Effector CD8-positive, alpha-beta T cell (primary cell): ENCODE data around the gene ST7.

Source experiments
- DNase-seq: peaks from one replicate; lab custom pipeline; 2025; lab: John Stamatoyannopoulos, UW

ST7 gene

DNA sequence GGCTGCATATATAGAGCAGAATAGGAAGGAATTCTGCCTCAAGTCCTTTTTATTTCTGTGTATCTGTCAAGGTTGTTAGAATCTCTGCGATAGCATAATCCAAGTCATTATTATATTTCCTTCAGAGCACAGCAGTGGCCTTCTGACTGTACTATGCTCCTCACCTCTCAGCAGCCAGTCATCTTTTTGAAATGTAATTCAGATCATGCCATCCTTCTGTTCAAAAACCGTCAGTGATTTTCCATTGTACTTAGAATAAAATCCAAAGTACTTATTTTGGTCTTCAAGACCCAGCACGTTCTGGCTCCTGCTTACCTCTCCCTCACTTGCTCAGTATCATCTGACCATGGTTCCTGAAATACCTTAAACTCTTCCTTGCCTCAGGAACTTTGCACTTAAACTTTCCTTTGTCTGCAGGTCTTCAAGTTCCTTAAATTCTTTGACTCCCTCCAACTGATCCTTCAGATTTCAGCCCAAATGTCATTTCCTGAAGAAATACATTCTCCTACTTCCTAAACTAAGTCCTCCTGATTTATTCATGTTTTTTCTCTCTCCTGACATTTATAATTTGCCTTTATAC, 112.4 kb downstream of the ST7 start:
- no peak for DNase-seq

DNA sequence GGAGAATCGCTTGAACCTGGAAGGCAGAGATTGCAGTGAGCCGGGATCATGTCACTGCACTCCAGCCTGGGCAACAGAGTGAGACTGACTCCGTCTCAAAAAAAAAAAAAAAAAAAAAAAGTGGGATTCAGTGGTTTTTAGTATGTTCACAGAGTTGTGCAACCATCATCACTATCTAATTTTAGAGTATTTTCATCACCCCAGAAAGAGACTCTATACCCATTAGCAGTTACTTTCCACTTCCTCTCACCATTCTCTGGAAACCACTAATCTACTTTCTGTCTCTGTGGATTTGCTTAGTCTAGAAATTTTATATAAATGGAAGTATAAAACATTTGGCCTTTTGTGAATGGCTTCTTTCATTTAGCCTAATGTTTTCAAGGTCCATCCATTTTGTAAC, 113.4 kb downstream of the ST7 start:
- no peak for DNase-seq

DNA sequence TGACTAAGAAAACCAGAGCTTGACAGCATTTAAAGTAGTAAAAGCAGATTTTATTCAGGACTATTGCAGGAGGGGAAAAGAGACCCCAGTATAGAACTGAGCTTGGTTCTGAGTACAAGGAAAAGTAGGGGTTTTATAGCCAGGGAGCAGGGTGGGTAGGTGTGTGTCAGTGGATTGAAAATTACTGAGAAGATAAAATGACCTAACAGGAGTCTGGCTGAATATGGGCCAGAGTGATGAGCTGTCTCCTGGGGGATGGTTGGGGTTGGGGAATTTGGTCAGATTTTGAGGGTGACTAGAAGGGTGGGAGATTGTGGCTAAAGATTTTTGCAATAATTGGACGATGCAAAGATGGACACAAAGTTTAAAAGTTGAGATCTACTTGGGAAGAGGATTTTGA, 114.0 kb downstream of the ST7 start:
- DNase-seq, result no peak

DNA sequence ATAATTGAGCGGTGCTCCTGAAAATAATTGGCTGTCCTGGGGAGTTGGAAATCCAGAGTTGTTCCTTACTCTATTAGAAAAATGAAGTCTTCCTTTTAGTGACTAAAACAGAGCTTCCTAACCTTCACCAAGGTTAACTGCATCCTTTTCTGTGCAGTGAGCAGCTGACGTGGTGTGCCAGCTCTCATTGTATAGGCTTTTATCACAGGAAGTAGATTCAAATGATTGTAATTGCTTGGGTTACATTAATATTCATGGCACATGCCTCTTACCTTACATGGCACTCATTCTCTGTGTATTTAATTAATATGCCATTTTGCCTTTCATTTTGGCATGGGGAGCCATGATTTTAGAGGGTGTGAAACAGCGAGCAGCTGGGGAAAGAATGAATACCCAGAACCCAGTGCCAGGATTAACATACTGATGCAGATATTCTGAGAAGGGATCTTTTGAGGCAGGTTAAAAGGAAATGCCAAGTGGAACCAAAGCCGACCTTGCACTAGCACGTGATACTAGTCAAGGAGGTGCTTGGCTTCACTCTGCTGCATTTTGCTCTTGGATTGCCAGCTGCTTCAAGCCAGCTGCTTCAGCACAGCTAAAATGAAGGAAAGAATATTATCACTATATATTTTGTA, 115.3 kb downstream of the ST7 start:
- DNase-seq, result no peak

DNA sequence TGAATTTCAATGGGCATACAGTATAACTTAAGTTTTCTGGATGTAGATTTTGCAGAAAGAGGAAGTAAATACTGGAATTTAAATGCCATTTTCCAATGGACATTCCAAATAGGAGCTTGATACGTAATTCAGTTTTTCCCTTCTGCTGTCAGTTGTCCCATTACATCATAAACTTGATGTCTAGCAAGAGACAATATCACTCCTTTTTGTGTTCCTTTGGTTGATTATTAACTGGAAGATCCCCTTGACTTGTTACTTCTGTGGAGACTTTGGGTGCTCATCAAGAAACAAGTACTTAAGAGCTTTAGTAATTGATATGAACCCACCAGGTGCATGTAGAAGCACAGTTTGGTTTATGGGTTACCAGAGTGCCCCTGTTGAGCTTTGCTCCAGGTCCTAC, 116.1 kb downstream of the ST7 start:
- DNase-seq, result no peak

DNA sequence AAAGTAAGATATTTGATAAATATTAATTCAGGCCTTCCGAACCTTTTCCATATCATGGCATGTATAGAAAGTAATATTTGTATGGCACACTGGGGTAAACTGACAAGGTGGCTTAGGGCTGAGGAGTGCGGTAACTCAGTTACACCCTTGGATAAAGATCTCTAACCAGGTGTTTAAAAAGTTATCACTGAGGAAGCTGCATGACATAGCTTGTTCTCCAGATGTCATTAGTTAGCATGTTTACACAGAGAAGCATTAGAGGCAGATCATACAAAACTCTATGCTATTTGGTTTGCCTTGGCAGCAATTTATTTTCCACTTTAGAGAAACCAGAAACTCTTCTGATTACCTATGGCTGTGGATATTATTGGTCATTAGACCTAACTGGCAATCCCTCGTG, 118.2 kb downstream of the ST7 start:
- DNase-seq, result no peak

DNA sequence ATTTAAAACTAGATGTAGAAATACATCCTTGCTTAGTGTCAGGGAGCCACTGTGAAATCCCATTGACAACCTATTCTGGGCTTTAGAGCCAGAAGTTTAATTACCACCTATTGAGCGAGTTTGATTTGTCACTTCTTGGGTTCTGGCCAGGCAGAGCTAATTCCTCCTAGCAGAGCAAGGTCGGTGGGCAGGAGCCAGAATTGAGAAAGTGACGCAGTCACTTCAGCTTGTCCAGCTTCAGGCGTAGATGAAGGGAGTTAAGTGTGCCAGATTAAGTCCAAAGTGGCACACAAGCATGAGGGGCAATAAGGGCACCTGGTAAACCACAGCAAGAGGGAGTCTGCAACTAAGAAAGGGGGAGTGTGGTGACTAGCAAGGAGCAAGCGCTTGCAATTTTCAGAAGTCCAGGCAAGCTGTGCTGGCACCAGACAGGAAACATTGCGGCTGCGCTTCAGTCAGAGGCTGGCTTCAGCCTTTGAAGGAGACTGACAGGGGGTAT, 119.4 kb downstream of the ST7 start:
- no peak for DNase-seq

DNA sequence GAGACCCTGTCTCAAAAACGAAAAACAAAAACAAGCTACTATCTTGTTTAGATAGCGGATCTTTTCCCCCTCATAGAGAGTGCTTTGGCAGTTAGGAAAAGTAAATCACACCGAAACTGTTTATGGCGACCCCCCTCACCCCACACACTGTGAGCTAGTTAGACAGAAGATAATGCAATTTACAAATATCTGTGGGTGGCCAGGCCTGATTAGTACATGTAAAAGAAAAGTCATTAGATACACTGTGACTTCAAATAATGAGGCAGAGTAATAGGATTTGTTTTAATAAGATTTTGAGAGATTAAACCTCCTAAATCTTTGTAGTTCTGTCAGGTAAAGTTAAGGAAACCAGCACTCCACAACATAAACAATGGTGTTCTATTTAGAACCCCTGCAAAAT, 121.1 kb downstream of the ST7 start:
- DNase-seq, result no peak

DNA sequence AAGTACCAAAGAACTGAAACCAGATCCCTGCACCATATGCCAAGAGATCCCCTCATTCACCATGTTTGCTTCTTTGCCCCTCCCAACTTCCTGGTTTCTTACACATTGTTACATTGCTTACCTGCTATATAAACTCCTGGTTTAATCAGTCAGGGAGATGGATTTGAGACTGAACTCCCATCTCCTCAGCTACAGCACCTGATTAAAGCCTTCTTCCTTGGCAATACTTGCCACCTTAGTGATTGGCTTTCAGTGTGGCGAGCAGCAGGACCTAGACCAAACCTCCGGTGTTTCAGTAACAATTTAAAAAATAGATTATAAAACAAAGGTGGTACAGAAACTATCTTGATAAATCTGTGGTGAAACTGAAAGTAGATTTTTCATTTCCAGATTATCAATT, 122.6 kb downstream of the ST7 start:
- no peak for DNase-seq

DNA sequence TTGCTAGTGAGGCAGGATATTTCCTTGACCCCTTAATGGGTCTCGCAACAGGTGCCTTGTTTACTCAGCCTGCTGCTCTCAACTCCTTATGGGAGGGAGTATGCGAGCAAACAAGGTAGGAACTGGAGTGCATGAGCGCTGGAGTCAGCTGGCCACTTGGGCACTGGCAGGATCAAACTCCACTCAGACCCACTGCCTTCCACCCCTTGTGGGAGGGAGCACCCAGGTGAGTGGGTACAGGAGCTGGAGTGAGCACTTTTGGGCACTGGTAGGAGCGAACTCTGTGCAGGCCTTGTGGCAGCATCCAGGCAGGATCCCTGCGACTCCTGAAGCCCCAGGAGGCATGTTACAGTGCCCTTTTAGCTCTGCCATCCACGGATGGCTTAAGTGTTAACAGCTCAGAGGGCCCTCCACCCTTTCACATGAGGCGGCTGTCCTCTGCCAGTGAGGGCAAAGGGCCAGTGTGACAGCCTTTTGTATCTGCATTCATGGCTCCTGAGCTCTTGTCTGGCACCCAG, 123.2 kb downstream of the ST7 start:
- no peak for DNase-seq

DNA sequence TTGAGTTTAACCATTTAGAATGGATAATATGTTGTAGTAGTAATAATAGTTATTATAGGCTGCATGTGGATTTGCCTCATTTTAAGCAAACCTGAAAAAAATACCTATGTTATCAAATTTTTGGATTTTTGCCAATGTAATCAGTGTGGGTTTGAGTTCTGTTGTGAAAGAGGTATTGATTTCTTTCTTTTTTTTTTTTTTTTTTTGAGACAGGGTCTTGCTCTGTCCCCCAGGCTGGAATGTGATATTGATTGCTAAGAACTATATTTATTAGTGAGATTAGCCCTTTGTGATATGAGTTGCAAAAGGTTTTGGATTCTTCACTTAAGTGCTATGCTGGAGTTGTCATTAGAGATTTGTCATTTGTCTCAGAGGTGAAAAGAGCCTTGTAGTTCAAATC, 124.4 kb downstream of the ST7 start:
- DNase-seq, result no peak

DNA sequence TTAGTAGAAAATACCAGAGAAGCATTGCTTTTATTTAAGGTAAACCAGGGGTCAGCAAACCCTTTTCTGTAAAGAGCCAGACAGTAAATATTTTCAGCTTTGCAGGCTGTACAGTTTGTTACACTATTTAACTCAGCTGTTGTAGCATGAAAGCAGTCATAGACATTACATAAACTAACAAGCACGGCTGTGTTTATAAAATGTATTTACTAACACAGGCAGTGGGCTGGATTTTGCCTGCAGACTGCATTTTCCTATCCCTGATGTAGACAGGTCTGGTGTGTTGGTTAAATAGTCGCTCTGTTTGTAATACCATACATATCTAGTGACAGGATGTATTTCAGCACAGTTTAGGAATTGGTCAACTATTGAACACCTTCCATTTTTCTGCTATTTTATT, 129.3 kb downstream of the ST7 start:
- DNase-seq, result no peak

DNA sequence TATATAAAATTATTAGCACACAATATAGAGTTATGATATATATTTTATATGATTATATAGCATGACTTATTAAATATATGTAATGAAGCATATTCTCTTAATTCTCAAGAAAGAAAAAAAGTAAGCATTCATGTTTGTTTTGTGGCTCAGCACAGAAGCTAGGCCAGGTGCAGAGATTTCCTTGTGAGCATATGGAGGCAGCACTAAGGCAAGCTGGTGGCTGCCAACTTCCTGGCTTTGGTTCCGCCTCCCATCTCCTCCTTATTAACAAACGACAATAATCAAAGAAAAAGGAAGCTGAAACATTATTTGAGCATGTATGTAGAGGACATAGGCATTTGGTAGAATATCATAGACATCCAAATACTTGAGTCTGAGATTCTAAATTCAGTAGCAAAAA, 130.3 kb downstream of the ST7 start:
- no peak for DNase-seq

DNA sequence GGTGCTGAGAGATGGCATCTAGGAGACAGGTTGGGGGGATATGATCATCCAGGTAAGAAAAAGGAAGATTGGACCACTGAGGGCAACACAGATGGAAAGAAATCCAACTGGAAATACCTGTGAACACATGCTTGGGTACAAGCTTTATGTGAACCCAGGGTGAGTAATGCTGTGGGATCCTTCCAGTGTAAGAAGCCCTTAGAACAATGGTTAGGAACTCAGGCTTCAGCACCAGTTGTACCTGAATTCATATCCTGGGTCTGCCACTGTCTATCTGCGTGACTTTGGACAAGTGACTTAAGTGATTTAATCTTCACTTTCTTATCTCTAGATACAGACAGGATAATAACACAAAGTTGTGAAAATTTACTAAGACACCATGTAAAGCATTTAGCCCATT, 131.0 kb downstream of the ST7 start:
- DNase-seq, result no peak

DNA sequence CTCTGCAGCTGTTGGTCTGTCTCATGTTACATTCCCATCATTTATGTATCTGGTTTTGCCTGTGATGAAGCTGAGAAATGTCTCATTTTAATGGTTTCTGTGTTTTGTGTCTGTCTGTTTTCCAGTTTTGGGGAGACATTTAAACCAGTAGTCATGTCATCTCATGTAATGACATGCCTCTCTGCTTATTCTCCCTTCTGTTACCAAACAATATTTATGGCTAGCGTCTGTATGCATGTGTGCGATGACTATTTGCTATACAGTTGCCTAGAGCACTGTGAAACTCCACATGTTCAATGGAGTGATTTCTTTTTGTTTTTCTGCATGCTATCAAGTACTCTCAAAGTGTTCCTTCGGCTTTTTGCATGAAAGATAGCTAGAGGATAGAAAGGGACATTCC, 132.0 kb downstream of the ST7 start:
- DNase-seq, result no peak

DNA sequence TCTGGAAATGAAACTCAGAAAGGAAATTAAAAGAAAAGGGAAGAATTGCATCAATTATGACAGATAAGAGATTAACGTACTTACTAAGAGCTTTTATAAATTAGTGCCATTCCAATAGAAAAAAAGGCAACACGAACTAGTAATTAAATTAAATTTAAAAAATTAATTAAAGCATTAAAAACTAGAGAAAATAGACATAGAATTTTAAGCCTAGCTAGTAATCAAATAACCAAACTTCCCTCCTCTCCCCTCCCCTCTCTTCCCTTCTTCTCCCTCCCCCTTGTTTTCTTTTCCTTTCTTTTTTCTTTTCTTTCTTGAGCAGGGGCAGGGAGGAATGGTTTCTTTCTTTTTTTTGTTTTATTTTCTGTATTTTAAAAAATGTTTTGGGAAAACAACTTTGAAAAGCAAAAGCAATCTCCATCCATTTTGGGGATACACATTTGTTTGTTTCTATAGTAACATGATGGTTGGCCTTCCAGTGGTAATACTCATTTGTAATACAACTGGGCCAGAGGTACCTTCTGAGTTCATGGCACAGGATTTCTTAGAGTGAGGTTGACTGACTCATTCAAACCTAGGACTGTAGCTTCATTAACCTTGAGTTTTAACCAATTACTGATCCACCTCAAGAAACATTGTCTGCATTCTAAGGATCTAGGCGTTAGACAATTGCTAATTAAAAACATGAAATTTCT, 132.6 kb downstream of the ST7 start:
- no peak for DNase-seq

DNA sequence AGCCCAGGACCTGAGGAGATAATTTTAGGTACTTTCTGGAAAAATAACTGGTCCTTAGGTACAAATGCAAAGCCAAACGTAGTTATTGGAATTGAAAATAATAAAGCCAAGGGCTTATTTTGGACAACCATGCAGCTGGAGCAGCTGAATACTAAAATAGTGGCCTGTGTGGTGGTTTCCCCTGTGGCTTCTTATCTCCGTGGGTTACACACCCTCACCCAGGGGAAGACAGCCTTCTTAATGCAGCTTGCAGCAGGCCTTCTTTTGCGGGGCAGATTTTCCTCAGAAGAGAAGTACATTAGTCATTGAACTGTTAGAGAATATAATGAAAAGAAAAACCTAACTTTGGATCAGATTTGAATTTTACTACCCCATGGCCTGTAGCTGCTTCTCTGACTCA, 133.5 kb downstream of the ST7 start:
- no peak for DNase-seq

DNA sequence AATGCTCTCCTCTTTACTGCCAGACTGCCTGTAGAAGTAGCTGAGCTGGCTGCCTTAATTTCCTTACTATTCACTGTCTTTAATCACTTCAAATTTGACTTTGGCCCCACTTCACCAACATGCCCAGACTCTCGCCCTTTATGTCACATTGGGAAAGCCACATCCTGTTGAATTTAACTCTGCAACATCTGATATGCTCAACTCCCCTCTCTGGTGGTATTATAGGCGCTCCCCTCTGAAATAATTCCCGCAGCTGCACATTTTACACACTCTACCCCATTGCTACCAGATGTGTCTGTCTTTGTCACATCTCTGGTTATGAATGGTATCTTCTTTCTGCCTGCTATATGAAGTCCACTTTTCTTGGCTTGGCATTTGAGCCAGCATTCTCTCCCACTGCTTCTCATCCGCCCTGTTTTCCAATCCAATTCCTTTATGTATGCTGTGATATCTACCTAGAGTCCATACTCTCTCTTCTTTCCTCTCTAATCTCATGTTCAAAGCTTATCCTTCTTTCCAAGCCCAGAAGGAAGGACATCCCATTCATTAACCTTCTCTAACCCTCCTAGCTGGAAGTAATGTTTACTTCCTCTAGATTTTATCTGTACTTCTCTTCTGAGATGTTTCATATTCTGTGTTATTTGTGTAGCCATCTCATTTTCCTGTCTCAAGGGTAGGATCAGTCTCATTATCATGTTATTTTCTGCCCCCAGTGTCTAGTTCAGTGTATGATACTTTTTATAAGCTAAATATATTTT, 134.5 kb downstream of the ST7 start:
- no peak for DNase-seq

DNA sequence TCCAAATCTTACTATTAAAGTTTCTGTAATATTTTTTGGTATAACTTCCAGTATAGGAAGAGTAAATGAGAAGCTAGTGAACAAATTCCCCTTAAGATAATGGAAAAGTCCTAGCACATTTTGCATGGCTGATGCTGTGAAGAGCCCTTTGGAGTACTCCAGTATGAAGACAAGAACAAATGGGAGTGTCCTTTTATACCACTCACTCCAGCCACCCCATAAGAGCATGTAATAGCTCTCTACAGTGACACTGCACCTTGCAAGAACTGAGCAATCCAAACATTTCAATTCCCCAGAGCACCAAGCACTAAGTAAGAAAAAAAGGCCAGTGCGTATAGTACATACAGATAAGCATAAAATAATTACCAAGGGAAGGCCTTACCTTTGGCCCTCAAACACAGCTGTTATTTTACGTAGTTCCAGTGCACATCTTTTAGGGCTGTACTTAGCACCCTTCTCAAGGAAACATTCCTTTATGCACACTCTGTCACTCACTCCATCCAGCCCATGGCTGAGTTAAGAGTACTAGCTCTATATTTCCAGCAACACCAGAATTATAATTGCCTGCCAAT, 135.4 kb downstream of the ST7 start:
- no peak for DNase-seq

DNA sequence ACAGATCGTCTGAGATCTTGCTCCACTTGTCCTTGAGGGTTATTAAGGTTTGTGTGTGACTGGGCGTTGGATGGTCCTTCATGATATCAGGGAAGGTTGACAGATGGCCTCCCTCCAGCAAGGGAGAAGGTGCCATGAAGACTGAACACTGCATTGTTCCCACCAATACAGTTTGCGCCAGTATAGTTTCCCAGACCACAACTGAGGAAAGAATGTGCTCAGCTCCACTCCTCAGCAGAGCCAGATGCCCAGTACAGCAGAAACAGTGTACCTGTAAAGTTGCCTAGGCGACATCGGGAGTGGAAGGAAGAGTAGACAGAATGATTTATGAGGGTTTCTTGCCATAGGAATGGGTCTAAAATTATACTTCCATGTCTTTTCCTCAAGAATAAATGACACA, 137.5 kb downstream of the ST7 start:
- no peak for DNase-seq

DNA sequence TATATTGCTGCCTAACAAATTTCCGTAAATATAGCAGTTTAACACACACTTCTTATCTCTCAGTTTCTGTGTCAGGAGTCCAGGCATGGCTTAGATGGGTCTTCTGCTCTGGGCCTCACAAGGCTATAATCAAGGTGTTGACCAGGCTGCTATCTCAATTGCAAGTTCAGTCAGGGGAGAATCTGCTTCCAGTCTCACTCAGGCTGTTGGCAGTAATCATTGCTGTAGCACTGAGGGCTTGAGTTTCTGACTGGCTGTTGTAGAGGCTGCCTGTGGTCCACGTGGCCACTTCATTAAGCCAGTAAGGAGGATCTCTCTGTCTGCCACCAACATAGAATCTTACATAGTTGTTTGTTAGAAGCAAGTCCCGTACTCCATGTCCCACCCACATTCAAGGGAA, 138.4 kb downstream of the ST7 start:
- DNase-seq, result no peak

DNA sequence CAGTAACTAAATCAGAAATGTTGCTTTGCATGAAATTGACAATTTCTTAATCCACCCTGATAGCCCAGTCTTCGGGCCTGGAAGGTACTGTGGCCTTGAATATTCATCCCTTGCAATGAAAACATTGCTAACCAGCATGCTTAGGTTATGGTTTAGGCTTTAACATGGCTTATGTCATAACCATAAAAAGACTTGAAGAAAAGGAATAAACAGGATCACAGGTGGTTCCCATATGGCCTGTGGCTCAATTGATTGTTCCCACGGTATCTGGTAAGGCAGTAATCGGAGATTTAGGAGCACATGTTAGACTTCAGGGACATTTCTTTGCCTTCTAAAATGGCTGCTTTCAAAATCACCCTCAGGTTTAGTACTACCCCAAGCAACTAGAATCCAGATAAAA, 139.5 kb downstream of the ST7 start:
- no peak for DNase-seq
